MG63 (cell line): ENCODE measurements around the gene LUM. TPM values are rescaled to one million over a fixed set of nuclear protein-coding genes. Genes with fewer than 3 reads are reported as not detected.

Source experiments
- DNase-seq: peaks from one replicate; pipeline ENCODE4 v3.0.0-alpha.2; 2020
- H3K27me3 ChIP-seq: fragments of 250-450 bp; sonication (Bioruptor Pico); 2 replicates; pipeline ENCODE4 v1.5.1; 2020; ENCODE audit warnings: mild to moderate bottlenecking, moderate library complexity
- H3K36me3 ChIP-seq: fragments of 250-450 bp; sonication (Bioruptor Pico); 2 replicates; pipeline ENCODE4 v1.5.1; 2020; ENCODE audit warnings: mild to moderate bottlenecking, moderate library complexity
- H3K4me3 ChIP-seq: fragments of 250-450 bp; sonication (Bioruptor Pico); 2 replicates; pipeline ENCODE4 v1.5.1; 2020; ENCODE audit warnings: mild to moderate bottlenecking, moderate library complexity
- H3K9me3 ChIP-seq: fragments of 250-450 bp; sonication (Bioruptor Pico); 2 replicates; pipeline ENCODE4 v1.5.1; 2020; ENCODE audit warnings: mild to moderate bottlenecking, moderate library complexity
- total RNA-seq: library from RNA; depleted of rRNA; stranded (reverse); fragments of >200 nt; shearing (Covaris generic); gene quantifications from 2 replicates; pipeline ENCODE4 v1.2.3, GENCODE V29; 2014; ENCODE audit warnings: low replicate concordance

The LUM gene
- total RNA-seq, 1 experiment from 2014 or later: 94.9 TPM

- no peak for DNase-seq
- no peaks in the 10 kb centered on the region for H3K27me3 ChIP-seq
- H3K9me3 ChIP-seq: 0 out of 2 replicates have a peak, but pooled peaks cover 2% of the 10 kb centered on the region
- H3K36me3 ChIP-seq: no peaks in the 10 kb centered on the region
- H3K4me3 ChIP-seq: no peak overlapping the region
Observed at GRCh38 chr12:91120781-91121180, 9.5 kb upstream of the LUM start.

GRCh38 chr12:91119089-91119488 is 7.8 kb upstream of the LUM start:
- Histone ChIP-seq H3K36me3 (no peaks in the 10 kb centered on the region), H3K9me3 (0 out of 2 replicates have a peak, but pooled peaks cover 2% of the 10 kb centered on the region), H3K27me3 (no peaks in the 10 kb centered on the region), H3K4me3 (no peak overlapping the region)
- DNase-seq: no peak

- no peaks in the 10 kb centered on the region for H3K9me3 ChIP-seq
- H3K4me3 ChIP-seq: no peak overlapping the region
- DNase-seq: no peak
- H3K27me3 ChIP-seq: no peaks in the 10 kb centered on the region
- H3K36me3 ChIP-seq: no peaks in the 10 kb centered on the region
Observed at GRCh38 chr12:91113621-91114020, 2.3 kb upstream of the LUM start.

GRCh38 chr12:91110311-91110924 is 876 bp downstream of the LUM start:
- Histone ChIP-seq H3K4me3 (peak overlapping the region; percentile 39), H3K36me3 (peaks cover 3% of the 10 kb centered on the region), H3K27me3 (no peaks in the 10 kb centered on the region), H3K9me3 (no peaks in the 10 kb centered on the region)
- no peak for DNase-seq

- Histone ChIP-seq H3K27me3 (no peaks in the 10 kb centered on the region), H3K9me3 (no peaks in the 10 kb centered on the region), H3K4me3 (peak overlapping the region; percentile 39), H3K36me3 (peaks cover 3% of the 10 kb centered on the region)
- DNase-seq: no peak
Observed at GRCh38 chr12:91109581-91110310, 1.5 kb downstream of the LUM start.

- peak; percentile 48 for DNase-seq
- no peaks in the 10 kb centered on the region for H3K27me3 ChIP-seq
- H3K36me3 ChIP-seq: peaks cover 3% of the 10 kb centered on the region
- no peaks in the 10 kb centered on the region for H3K9me3 ChIP-seq
- H3K4me3 ChIP-seq: peak overlapping the region; percentile 39
Observed at GRCh38 chr12:91109148-91109564, 2.1 kb downstream of the LUM start.

GRCh38 chr12:91108196-91108755 is 3.0 kb downstream of the LUM start:
- DNase-seq: no peak
- Histone ChIP-seq H3K4me3 (no peak overlapping the region; the same call in 1 of the 2 replicates), H3K36me3 (peaks cover 5% of the 10 kb centered on the region)

GRCh38 chr12:91106283-91106682 is 5.0 kb downstream of the LUM start:
- Histone ChIP-seq H3K36me3 (peaks cover 8% of the 10 kb centered on the region), H3K9me3 (no peaks in the 10 kb centered on the region), H3K27me3 (no peaks in the 10 kb centered on the region), H3K4me3 (no peak overlapping the region)
- no peak for DNase-seq

More at GRCh38 chr12:91108196-91108755, 3.0 kb downstream of the LUM start:
- H3K27me3 ChIP-seq: no peaks in the 10 kb centered on the region
- H3K9me3 ChIP-seq: no peaks in the 10 kb centered on the region

- H3K4me3 ChIP-seq: no peak overlapping the region
- H3K36me3 ChIP-seq: peaks cover 8% of the 10 kb centered on the region
- no peak for DNase-seq
- H3K9me3 ChIP-seq: no peaks in the 10 kb centered on the region
- H3K27me3 ChIP-seq: no peaks in the 10 kb centered on the region
Observed at GRCh38 chr12:91105807-91106206, 5.5 kb downstream of the LUM start.

GRCh38 chr12:91104812-91105466 is 6.4 kb downstream of the LUM start:
- Histone ChIP-seq H3K4me3 (no peak overlapping the region), H3K9me3 (no peaks in the 10 kb centered on the region), H3K36me3 (peaks cover 8% of the 10 kb centered on the region), H3K27me3 (no peaks in the 10 kb centered on the region)
- no peak for DNase-seq

GRCh38 chr12:91103624-91104023 is 7.7 kb downstream of the LUM start:
- Histone ChIP-seq H3K27me3 (no peaks in the 10 kb centered on the region), H3K4me3 (no peak overlapping the region), H3K36me3 (peaks cover 8% of the 10 kb centered on the region), H3K9me3 (no peaks in the 10 kb centered on the region)
- DNase-seq: no peak

- no peak overlapping the region for H3K4me3 ChIP-seq
- no peaks in the 10 kb centered on the region for H3K27me3 ChIP-seq
- no peaks in the 10 kb centered on the region for H3K9me3 ChIP-seq
- no peak for DNase-seq
- H3K36me3 ChIP-seq: peaks cover 8% of the 10 kb centered on the region
Observed at GRCh38 chr12:91103101-91103500, 8.2 kb downstream of the LUM start.

GRCh38 chr12:91100906-91101305 is 10.4 kb downstream of the LUM start:
- DNase-seq: no peak
- Histone ChIP-seq H3K36me3 (peaks cover 8% of the 10 kb centered on the region), H3K4me3 (no peak overlapping the region), H3K9me3 (no peaks in the 10 kb centered on the region; the same call in 1 of the 2 replicates), H3K27me3 (no peaks in the 10 kb centered on the region)

GRCh38 chr12:91099836-91100235 is 11.5 kb downstream of the LUM start:
- no peak for DNase-seq
- H3K36me3 ChIP-seq: peaks cover 5% of the 10 kb centered on the region; the same call in 1 of the 2 replicates
- no peaks in the 10 kb centered on the region; the same call in 1 of the 2 replicates for H3K9me3 ChIP-seq
- H3K4me3 ChIP-seq: no peak overlapping the region
- H3K27me3 ChIP-seq: no peaks in the 10 kb centered on the region

- Histone ChIP-seq H3K9me3 (no peaks in the 10 kb centered on the region; the same call in 1 of the 2 replicates), H3K27me3 (no peaks in the 10 kb centered on the region), H3K36me3 (peaks cover 5% of the 10 kb centered on the region; the same call in 1 of the 2 replicates), H3K4me3 (no peak overlapping the region)
- DNase-seq: no peak
Observed at GRCh38 chr12:91099341-91099740, 12.0 kb downstream of the LUM start.

- DNase-seq: peak; percentile 60
- H3K27me3 ChIP-seq: no peaks in the 10 kb centered on the region
- peaks cover 5% of the 10 kb centered on the region; the same call in 1 of the 2 replicates for H3K36me3 ChIP-seq
- no peak overlapping the region for H3K4me3 ChIP-seq
- no peaks in the 10 kb centered on the region; the same call in 1 of the 2 replicates for H3K9me3 ChIP-seq
Observed at GRCh38 chr12:91098941-91099340, 12.4 kb downstream of the LUM start.

GRCh38 chr12:91098461-91098860 is 12.8 kb downstream of the LUM start:
- Histone ChIP-seq H3K9me3 (no peaks in the 10 kb centered on the region; the same call in 1 of the 2 replicates), H3K36me3 (0 out of 2 replicates have a peak, but pooled peaks cover 2% of the 10 kb centered on the region), H3K27me3 (no peaks in the 10 kb centered on the region), H3K4me3 (no peak overlapping the region)
- DNase-seq: no peak
